Fibroblast of lung (primary cell): Measurements from ENCODE around the gene ARHGEF25.

Experiments
- CTCF ChIP-seq, 2 donors: IDR thresholded peaks in 1 of 2; conservative IDR thresholded peaks in 1 of 2; 1 replicate in 1 of 2; 2 replicates in 1 of 2; pipeline ENCODE4 v1.5.1; 2011 to 2012; ENCODE audit warnings: low read length in 2 of 2, control low read depth in 1 of 2, inconsistent platforms in 1 of 2, low read depth in 1 of 2, mild to moderate bottlenecking in 1 of 2
- EZH2 ChIP-seq: IDR thresholded peaks from 2 replicates; pipeline ENCODE4 v1.5.1; 2012; ENCODE audit warnings: low read length, control low read depth, mild to moderate bottlenecking; ENCODE audit errors: missing control alignments

GRCh38 chr12:57661376-57661775 is 50.1 kb downstream of the ARHGEF25 start:
- TF ChIP-seq CTCF (conservative IDR thresholded peaks at IDR 0.05 in 1 of 2, IDR thresholded peaks at IDR 0.05 in 1 of 2; ENCODE audit: low read depth in 1 of 2, low read length in 2 of 2) (no peak), EZH2 (no peak)
